Glutamatergic neuron (in vitro differentiated cells): ENCODE results near the gene TM7SF2. TPM values are rescaled to one million over a fixed set of nuclear protein-coding genes. Genes with fewer than 3 reads are reported as not detected.

Experiments used
- DNase-seq: peaks from one replicate; pipeline ENCODE4 v3.0.0; 2022
- H3K27ac Mint-ChIP-seq: one replicate; pipeline ENCODE4 v1.8.0; 2020; ENCODE audit warnings: mild to moderate bottlenecking, mixed read lengths, inconsistent platforms; ENCODE audit not compliant: unreplicated experiment
- H3K27me3 Mint-ChIP-seq: one replicate; pipeline ENCODE4 v1.8.0; 2020; ENCODE audit warnings: mild to moderate bottlenecking, moderate library complexity, mixed read lengths, inconsistent platforms; ENCODE audit not compliant: unreplicated experiment
- H3K36me3 Mint-ChIP-seq: one replicate; pipeline ENCODE4 v1.8.0; 2020; ENCODE audit warnings: mild to moderate bottlenecking, mixed read lengths, inconsistent platforms; ENCODE audit not compliant: unreplicated experiment
- H3K4me1 Mint-ChIP-seq: one replicate; pipeline ENCODE4 v1.8.0; 2020; ENCODE audit warnings: mild to moderate bottlenecking, low read depth, mixed read lengths, inconsistent platforms; ENCODE audit not compliant: unreplicated experiment
- H3K4me3 Mint-ChIP-seq: one replicate; pipeline ENCODE4 v1.8.0; 2020; ENCODE audit warnings: mild to moderate bottlenecking, mixed read lengths, inconsistent platforms; ENCODE audit not compliant: unreplicated experiment
- H3K9me3 Mint-ChIP-seq: one replicate; pipeline ENCODE4 v1.8.0; 2020; ENCODE audit warnings: mild to moderate bottlenecking, moderate library complexity, mixed read lengths, inconsistent platforms; ENCODE audit not compliant: unreplicated experiment
- CTCF ChIP-seq: fragments of 200-600 bp; sonication (generic); IDR thresholded peaks from one replicate; pipeline ENCODE4 v1.5.0; 2021; ENCODE audit not compliant: partially characterized antibody, unreplicated experiment
- total RNA-seq: library from RNA; stranded (reverse); fragmentation: NEBNext Ultra II Directional; extraction: Animal tissue kit (Norgen Biotek cat#: 25700); gene quantifications from one replicate; pipeline ENCODE4 v1.2.1, GENCODE V29; 2021; ENCODE audit not compliant: unreplicated experiment

TM7SF2 gene
- total RNA-seq, 1 donor from 2014 or later = 241 TPM

GRCh38 chr11:65119670-65119995 is 8.0 kb downstream of the TM7SF2 start:
- Mint-ChIP-seq H3K4me3 (peak overlapping the region; percentile 99), H3K36me3 (no peaks in the 10 kb centered on the region), H3K27me3 (peaks cover 23% of the 10 kb centered on the region), H3K9me3 (peaks cover 18% of the 10 kb centered on the region), H3K4me1 (peaks cover 6% of the 10 kb centered on the region), H3K27ac (no peak overlapping the region)
- DNase-seq = no peak
- TF ChIP-seq CTCF = no peak

GRCh38 chr11:65120831-65121230 is 9.2 kb downstream of the TM7SF2 start:
- peak overlapping the region; percentile 28 for H3K27ac Mint-ChIP-seq
- no peak for TF ChIP-seq CTCF
- peak overlapping the region; percentile 99 for H3K4me3 Mint-ChIP-seq
- no peak for DNase-seq
- peaks cover 6% of the 10 kb centered on the region for H3K4me1 Mint-ChIP-seq
- H3K9me3 Mint-ChIP-seq = peaks cover 18% of the 10 kb centered on the region
- peaks cover 23% of the 10 kb centered on the region for H3K27me3 Mint-ChIP-seq
- no peaks in the 10 kb centered on the region for H3K36me3 Mint-ChIP-seq

DNA sequence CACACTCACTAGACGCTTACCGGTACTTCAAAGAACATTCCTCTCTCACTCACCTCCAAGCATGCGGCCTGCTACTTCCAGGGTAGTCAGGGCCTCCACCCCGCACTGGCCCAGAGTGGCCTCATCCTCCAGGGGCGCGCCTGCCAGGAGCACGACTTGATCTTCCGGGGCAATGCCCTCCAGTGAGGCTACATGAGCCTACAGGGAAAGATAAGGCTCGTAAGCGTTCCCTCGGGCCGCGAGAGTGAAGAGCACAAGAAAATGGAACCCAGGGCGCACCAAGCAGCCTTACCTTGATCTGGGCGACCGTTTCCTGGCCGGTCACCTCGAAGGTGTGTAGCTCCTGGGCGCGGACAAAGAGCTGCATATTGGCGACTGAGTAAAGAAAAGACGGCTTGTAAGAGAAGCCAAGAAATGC is 9.8 kb downstream of the TM7SF2 start:
- Mint-ChIP-seq H3K9me3 (peaks cover 16% of the 10 kb centered on the region), H3K4me1 (peaks cover 6% of the 10 kb centered on the region), H3K4me3 (peak overlapping the region; percentile 99), H3K27ac (peak overlapping the region; percentile 98), H3K36me3 (no peaks in the 10 kb centered on the region), H3K27me3 (peaks cover 24% of the 10 kb centered on the region)
- no peak for TF ChIP-seq CTCF
- DNase-seq = no peak

DNA sequence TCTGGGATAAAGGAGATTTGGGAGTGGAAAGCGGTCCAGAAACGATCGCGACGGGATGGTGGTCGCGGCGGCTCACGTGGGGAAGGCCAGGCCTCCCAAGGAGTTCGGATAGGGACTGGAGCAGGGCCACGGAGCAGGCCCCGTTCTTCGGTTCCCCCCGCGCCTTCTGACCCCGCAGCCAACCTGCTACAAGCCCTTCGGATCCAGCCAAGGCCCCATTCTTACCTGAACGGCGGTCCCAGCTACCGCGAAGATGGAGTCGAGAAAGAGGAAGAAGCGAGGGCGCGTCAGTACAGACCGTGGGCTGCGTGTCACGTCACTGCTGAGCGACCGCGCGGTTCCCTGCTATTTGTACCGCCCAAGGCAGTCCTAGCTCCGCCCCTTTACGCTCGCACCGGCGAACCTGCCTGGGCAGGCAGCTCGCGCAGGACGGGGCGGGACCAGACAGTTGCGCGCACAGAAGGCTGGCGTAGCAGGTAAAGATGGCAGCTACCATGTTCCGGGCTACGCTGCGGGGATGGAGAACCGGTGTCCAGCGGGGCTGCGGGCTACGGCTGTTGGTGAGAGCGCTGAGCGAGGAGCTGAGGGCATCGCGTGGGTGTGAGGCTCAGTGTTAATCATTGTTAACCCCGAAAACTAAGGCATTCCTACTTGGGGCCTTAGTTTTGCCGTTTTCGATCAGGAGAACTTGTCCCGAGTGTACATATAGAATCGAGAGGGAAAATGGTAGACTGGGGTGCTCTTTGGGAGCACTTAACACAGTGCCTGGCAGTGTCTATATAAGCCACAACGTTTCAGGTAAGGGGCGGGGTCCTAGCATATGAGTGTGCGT is 10.4 kb downstream of the TM7SF2 start, which contains the start of the genes FAU and MRPL49:
Gene FAU (minus strand): TSS at position 270 of the 832 bp plus-strand sequence. CDS start 321 bp downstream, outside the sequence.
Gene MRPL49 (plus strand): TSS at position 457 of the 832 bp plus-strand sequence. CDS start 26 bp downstream, at position 483.
- H3K4me1 Mint-ChIP-seq = peaks cover 8% of the 10 kb centered on the region
- peaks cover 24% of the 10 kb centered on the region for H3K27me3 Mint-ChIP-seq
- TF ChIP-seq CTCF = no peak
- DNase-seq = peak; percentile 99
- no peaks in the 10 kb centered on the region for H3K36me3 Mint-ChIP-seq
- peak within 1 kb of the TSS; percentile 99 for H3K4me3 Mint-ChIP-seq
- peaks cover 15% of the 10 kb centered on the region for H3K9me3 Mint-ChIP-seq
- peak within 1 kb of the TSS; percentile 98 for H3K27ac Mint-ChIP-seq
